ENCODE results near the gene ABCB8. TPM values are rescaled to one million over a fixed set of nuclear protein-coding genes. Genes with fewer than 3 reads are reported as not detected.

ABCB8 gene
- total and polyA plus RNA-seq, 2 donors (not counting 3 experiments of a cell fraction or from before 2014, with no cell fraction given) = 38.0 to 46.3 TPM

DNA sequence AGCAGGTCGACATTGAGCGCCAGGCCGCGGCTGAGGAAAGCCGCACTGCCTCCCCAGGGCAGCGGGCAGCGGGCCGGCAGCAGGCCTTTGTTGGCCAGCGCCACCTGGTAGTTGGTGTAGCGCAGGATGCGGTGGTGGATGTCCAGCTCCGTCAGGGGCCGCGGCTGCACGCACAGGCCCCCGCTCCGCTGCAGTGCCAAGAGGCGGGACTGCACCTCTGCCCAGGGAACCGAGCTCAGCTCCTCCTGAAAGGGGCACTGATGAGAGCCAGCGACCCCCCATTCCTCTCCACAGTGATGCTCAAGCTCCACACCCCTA lies 9.2 kb upstream of the ABCB8 start:
- ChIA-PET POLR2A (no interaction called here), CTCF (interaction anchor here (0.7 to 8.8 kb wide), 33 partner anchors 9 to 147 kb away, joined by 3 to 107 read pairs (median 5); partner anchors contain the start of gene ABCB8)
- DNase-seq (ENCODE audit: low read depth, low spot score) (no peak), FAIRE-seq (no peak)
- dilution Hi-C loops (cut with MboI; ENCODE audit: extremely low pct_ligation_motif_present, low sequenced_read_pairs) (no loop called here), intact Hi-C loops (cut with micrococcal nuclease) (no loop called here)
- Histone ChIP-seq H3K36me3 (ENCODE audit: control insufficient read depth in 2 of 2, extremely low read depth in 1 of 2, insufficient read depth in 2 of 2, low read length in 2 of 2) (peaks cover 0 to 5% of the 10 kb centered on the region in 2 experiments), H3K4me2 (ENCODE audit: insufficient read depth, low read length) (no peak overlapping the region), H3K27me3 (ENCODE audit: control insufficient read depth in 2 of 2, insufficient read depth in 2 of 2, low read length in 2 of 2) (peaks cover 12 to 14% of the 10 kb centered on the region in 2 experiments), H3K79me2 (ENCODE audit: control insufficient read depth, insufficient read depth, low read length) (no peaks in the 10 kb centered on the region), H3K9ac (replicated peaks; ENCODE audit: extremely low read depth, insufficient read depth, low read length) (no peak overlapping the region), H3K4me1 (ENCODE audit: control insufficient read depth, extremely low read depth, insufficient read depth, low read length) (peaks cover 7% of the 10 kb centered on the region), H3K9me1 (replicated peaks; ENCODE audit: control insufficient read depth, extremely low read depth, insufficient read depth, low read length) (no peaks in the 10 kb centered on the region), H2AFZ (ENCODE audit: low read depth, low read length) (peak overlapping the region; percentile 73), H4K20me1 (replicated peaks; ENCODE audit: control insufficient read depth, extremely low read depth, insufficient read depth, low read length) (no peaks in the 10 kb centered on the region), H3K27ac (ENCODE audit: insufficient read depth, low read depth, low read length) (no peak overlapping the region), H3K9me3 (replicated peaks; ENCODE audit: control insufficient read depth, insufficient read depth, low read length) (no peaks in the 10 kb centered on the region), H3K4me3 (replicated peaks in 1 of 3; ENCODE audit: insufficient read depth in 1 of 3, low read depth in 1 of 3, low read length in 3 of 3) (no peak overlapping the region)
- no TSS peak for BruUV-seq (replicated peaks)
- TF ChIP-seq MYC (IDR thresholded peaks at IDR 0.05; ENCODE audit: low read depth, low read length) = no peak
- peak; percentile 6 for TF ChIP-seq EZH2 (IDR thresholded peaks at IDR 0.05; ENCODE audit: borderline replicate concordance, low read depth, low read length, severe bottlenecking)
- TF ChIP-seq JUN (IDR thresholded peaks at IDR 0.05; ENCODE audit: borderline replicate concordance, insufficient read depth, insufficient read length, low read depth) = no peak
- no peak for TF ChIP-seq CTCF (IDR thresholded peaks at IDR 0.05; ENCODE audit: extremely low read depth in 1 of 2, insufficient read depth in 1 of 2, low read depth in 1 of 2, low read length in 2 of 2)
- TF ChIP-seq, protein P1, sequence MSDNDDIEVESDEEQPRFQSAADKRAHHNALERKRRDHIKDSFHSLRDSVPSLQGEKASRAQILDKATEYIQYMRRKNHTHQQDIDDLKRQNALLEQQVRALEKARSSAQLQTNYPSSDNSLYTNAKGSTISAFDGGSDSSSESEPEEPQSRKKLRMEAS (IDR thresholded peaks at IDR 0.05; ENCODE audit: insufficient read depth, insufficient read length) = no peak
- TF ChIP-seq POLR2AphosphoS5 (IDR thresholded peaks at IDR 0.05; ENCODE audit: insufficient read depth, low read depth, low read length) = no peak
- no peak for TF ChIP-seq GATA2 (IDR thresholded peaks at IDR 0.05; ENCODE audit: insufficient read depth, insufficient read length, low read depth, low read length)
- TF ChIP-seq POLR2A (IDR thresholded peaks at IDR 0.05; ENCODE audit: low read depth, low read length) = no peak

Measured in endothelial cell of umbilical vein (primary cell).